DMS114 treated with DMSO at 0.1 percent for 48 hours (cell line): ENCODE data around the gene LY6G6C.

Experiments
- DNase-seq: peaks from one replicate; lab custom pipeline; 2025; ENCODE audit not compliant: unreplicated experiment; lab: John Stamatoyannopoulos, UW

LY6G6C gene

DNA sequence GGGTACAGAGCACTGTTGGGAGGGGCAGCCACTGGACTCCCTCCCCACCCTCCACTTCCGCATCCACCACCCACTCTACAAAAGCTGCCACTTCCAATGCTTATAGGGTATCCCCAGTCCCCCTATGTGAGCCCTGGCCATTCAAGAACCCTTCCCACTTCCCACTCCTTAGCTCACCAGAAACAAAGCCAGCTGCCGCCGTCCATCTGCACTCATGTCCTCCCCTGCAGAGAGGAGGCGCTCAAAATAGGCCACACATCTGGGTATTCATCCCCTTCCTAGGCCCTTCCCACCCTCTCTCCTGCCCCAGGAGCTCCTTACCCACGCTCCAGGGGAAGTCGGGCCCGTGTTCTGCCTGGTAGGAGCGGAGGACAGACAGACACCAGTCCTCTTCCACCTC lies 34.2 kb downstream of the LY6G6C start:
- DNase-seq, result no peak

- DNase-seq, result no peak
Measured at GRCh38 chr6:31686483-31686882, 35.1 kb downstream of the LY6G6C start.

DNA sequence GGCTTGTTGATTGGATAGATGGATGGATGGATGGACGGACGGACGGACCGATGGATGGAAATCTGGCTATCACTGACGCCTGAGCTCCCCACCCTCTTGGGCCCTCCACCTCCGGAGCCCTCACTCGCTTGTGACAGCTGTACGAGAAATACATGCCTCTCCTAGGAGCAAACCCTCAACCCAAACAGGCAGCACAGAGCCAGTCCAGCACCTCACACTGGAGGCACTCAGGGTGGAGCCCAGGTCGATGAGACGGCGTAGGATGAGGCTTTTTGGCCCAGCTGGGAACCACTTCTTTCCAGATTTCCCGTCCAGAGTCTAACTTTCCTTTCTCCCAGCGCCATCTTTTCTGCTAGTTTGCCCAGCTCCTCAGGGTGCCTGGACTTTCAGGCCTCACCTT lies 38.0 kb downstream of the LY6G6C start:
- DNase-seq, result no peak

- DNase-seq, result peak; percentile 43
Measured at GRCh38 chr6:31681135-31681671, 40.3 kb downstream of the LY6G6C start.

DNA sequence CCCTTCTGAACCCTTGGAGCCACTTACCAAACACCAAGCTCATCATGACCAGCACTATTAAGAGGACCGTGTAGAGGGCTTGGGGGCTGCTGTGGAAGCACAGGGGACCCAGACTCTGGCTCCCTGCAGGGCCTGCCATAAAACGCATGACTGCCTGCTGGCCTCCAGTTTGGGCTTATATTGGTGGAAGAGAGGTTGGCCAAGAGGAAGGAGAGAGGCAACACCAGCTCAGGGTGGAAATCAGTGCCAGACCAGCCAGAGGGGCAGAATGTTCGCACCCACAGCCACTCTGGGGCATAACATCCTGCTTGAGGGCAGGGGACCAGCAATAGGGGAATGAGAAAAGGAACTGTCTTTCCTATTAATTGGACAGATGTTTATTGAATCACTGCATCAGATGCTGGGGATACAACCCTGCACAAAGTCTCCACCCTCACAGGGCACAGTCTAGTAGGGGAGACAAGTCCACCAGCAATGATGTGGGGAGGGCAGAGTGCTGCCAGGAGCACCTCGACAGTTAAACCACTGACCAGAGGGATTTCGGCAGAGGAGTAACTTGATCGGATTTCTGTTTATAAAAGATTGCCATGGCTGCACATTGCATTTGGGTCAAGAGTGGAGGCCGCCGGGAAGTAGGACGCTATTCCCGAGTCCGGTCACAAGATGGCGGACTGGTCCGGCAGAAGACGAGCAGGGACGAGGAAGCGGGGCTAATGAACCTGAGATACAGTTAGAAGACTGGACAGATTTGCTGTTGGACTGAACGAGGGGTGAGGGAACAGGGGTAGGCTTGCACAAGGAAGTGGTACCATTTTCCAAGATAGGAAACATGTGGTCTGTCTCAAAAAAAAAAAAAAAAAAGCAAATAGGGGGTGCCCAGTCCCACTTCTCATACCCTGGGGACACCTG lies 41.1 kb downstream of the LY6G6C start, which contains the start of gene LY6G5C:
TSS of gene LY6G5C (minus strand) at position 842 of the 909 bp plus-strand sequence. CDS start at position 148, 694 bp downstream.
- peak; percentile 87 for DNase-seq

GRCh38 chr6:31677955-31678354 lies 43.6 kb downstream of the LY6G6C start:
- no peak for DNase-seq

DNA sequence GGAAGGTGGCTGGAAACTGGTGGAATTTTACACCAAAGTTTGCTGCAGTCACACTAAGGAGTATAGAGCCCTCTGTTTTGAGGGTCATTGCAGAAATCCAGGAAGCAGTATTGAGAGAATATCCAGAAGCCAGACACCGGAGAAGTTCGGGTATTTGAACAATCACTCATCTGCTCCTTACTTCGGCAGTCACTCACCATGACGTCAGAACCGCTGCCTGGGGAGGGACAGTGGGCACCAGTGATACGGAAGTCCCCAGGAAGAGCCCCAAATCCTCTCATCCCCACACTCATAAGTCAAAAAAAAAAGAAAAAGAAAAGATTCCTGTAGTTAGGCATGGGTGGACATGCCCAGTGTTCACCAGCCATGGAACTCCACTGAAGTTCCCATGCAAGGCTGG lies 44.6 kb downstream of the LY6G6C start:
- no peak for DNase-seq

- no peak for DNase-seq
Measured at GRCh38 chr6:31676322-31676903, 45.1 kb downstream of the LY6G6C start.

DNA sequence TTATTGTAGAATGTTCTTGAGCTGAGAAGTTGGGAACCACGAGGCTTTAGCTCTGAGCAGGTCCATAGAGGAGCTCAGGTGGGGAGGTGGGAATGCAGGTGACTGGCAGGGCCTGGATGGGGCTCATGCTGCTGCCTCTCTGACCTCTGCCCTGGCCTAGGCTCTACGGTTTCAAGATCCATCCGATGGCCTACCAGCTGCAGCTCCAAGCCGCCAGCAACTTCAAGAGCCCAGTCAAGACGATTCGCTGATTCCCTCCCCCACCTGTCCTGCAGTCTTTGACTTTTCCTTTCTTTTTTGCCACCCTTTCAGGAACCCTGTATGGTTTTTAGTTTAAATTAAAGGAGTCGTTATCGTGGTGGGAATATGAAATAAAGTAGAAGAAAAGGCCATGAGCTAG lies 51.9 kb downstream of the LY6G6C start, which contains the start of gene LY6G5B:
TSS of gene LY6G5B (plus strand) at position 301 of the 400 bp plus-strand sequence. CDS start 975 bp downstream, outside the sequence.
- DNase-seq, result no peak
